Astrocyte of the cerebellum (primary cell): Measurements from ENCODE around the gene TDRD7.

Experiments
- DNase-seq: peaks from one replicate; pipeline ENCODE4 v3.0.0-alpha.2; 2011; ENCODE audit warnings: low read depth
- H3K4me3 ChIP-seq: 2 replicates; pipeline ENCODE4 v1.5.1; 2011; ENCODE audit warnings: mild to moderate bottlenecking, low read depth, low read length, moderate library complexity
- CTCF ChIP-seq: IDR thresholded peaks from 2 replicates; pipeline ENCODE4 v1.5.1; 2012; ENCODE audit warnings: low read length, low read depth, moderate library complexity, mild to moderate bottlenecking; ENCODE audit errors: missing control alignments
- in situ Hi-C: cut with HindIII; loops from 2 replicates; pipeline ENCODE4 v1.10.0; 2017; ENCODE audit warnings: low sequenced_read_pairs

TDRD7 gene

GRCh38 chr9:97462914-97463313 lies 51.0 kb downstream of the TDRD7 start:
- no peak for DNase-seq
- in situ Hi-C loops = loop anchor here (25.0 kb wide), 1 partner anchor 149 kb away; no protein-coding TSS in a partner anchor
- H3K4me3 ChIP-seq = no peak overlapping the region
- no peak for TF ChIP-seq CTCF

DNA sequence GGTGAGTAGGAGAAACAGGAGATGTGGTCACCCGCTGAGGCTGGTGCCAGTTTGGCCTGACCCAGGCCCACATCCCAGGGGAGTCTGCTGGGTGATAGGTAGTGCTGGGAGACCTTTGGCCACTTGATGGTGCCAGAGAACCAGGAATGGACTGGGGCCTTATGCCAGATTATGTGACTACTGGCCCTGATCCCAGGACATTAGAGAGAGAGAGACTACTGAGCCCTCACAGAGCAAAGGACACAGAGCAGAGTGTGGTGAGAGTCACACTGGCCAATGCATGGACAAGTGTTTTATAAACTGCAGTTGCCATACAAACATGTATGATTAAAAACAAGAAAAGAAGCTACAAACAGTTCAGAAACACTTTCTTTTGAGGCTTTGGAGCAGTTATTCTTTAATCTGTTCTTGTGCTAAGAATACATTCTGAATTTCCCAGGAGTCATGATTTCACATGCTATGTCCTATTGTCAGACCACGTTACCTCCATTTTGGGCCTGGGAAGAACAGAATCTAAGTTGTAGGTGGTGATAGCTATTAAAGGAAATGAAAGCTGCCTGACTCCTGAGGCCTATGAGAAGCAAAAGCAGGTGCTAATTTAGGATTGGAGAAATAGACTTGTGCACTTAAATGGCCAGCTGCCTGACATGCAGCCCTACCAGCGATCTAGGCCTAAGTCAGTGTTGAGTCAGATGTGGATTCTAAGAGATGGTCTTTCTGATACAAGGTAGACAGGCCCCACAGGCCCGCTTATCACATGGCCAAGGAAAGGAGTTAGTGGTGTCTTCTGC lies 57.0 kb downstream of the TDRD7 start:
- DNase-seq = peak; percentile 41
- H3K4me3 ChIP-seq = no peak overlapping the region
- TF ChIP-seq CTCF = peak; percentile 81
- in situ Hi-C loops = loop anchor here (25.0 kb wide), 1 partner anchor 143 kb away; no protein-coding TSS in a partner anchor

DNA sequence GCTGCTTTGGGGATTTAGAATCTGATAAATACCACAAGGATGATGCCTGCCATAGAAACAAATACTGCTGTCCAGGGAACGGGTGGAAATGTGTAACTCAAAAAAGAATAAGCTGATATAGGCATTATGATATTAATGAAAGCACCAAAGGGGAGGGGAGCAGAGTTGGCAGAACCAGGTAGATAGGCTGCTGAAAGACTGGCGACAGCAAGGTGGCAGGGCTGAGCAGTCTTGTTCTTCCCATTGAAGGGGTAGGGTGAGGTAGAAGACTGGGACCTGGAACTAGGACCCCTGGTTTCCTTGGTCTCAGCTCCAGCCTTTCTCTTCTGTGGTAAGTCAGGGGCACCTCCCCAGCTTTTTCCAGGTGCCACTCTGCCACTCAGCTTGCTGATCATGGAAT lies 58.2 kb downstream of the TDRD7 start:
- H3K4me3 ChIP-seq = no peak overlapping the region
- peak; percentile 22 for TF ChIP-seq CTCF
- in situ Hi-C loops = loop anchor here (25.0 kb wide), 1 partner anchor 142 kb away; no protein-coding TSS in a partner anchor
- DNase-seq = no peak

DNA sequence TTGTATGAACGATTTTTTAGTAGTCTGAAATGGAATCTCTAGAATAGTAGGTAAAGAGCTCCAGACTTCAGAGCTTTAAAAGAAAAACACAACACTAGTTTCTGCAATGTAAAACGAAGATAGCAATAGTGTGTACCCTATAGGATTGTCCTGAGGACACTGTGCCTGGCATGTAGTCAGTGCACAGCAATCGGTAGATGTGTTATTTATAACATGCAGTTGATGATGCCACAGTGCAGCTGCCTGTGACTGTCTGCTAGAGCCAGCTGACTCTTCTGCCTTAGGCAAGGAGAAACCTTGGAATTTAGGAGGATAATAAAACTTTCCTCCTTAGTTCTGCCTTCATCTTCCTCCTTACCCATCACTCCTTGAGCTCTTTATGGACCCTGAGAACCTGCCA lies 61.8 kb downstream of the TDRD7 start:
- DNase-seq = no peak
- no peak overlapping the region for H3K4me3 ChIP-seq
- no peak for TF ChIP-seq CTCF
- in situ Hi-C loops = loop anchor here (25.0 kb wide), 1 partner anchor 139 kb away; no protein-coding TSS in a partner anchor

GRCh38 chr9:97474372-97474925 lies 62.6 kb downstream of the TDRD7 start:
- TF ChIP-seq CTCF = no peak
- no peak overlapping the region for H3K4me3 ChIP-seq
- in situ Hi-C loops = loop anchor here (25.0 kb wide), 1 partner anchor 138 kb away; no protein-coding TSS in a partner anchor
- no peak for DNase-seq

- TF ChIP-seq CTCF = no peak
- DNase-seq = no peak
- H3K4me3 ChIP-seq = no peak overlapping the region
- in situ Hi-C loops = no loop called here
These were observed 63.2 kb downstream of the TDRD7 start for GRCh38 chr9:97475059-97475458.
